Limb (tissue), 2 donors: ENCODE results near the gene SRPK2.
"Not testable (repeated sequence)": the region's sequence is repeated elsewhere in the genome, so short reads cannot be mapped to it uniquely, and the experiment has no call there.

ENCODE experiments used
- DNase-seq, 2 donors: peaks; one replicate each; pipeline ENCODE4 v3.0.0-alpha.2; 2016; ENCODE audit errors: extremely low spot score in 2 of 2

SRPK2 gene

DNA sequence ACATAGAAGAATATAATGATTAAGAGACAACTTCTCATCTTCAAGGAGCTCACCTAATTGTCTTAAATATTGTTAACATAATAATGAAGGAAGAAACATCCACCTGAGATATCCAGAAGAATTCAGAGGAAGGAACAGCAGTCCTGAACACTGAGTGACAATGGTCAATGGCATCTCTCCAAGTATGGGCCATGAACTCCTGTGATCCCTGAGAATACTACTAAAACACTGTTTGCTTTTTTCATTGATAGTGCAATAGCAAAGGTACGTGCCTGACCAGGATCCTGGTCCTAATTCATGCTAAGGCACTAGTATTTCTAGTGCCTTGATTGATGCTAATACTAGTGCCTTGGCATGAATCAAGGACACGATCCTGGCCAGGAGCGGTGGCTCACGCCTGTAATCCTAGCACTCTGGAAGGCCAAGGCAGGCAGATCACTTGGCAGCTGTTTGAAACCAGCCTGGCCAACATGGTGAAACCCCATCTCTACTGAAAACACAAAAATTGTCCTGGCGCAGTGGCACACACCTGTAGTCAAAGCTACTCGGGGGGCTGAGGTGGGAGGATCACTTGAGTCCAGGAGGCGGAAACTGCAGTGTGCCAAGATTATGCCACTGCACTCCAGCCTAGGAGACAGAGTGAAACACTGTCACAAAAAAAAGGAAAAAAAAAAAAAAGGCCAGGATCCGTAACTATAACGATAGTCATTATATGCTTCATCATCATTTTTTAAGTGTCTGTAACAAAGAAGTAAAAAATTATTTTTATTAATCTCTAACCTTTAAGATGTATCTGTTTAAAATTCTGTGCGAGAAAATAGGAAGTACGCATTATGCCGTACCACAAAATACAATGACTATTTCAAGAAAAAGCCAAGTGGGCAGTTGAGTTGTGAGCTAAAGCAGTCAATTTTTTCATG, 49.1 kb downstream of the SRPK2 start:
- no peak for DNase-seq

DNA sequence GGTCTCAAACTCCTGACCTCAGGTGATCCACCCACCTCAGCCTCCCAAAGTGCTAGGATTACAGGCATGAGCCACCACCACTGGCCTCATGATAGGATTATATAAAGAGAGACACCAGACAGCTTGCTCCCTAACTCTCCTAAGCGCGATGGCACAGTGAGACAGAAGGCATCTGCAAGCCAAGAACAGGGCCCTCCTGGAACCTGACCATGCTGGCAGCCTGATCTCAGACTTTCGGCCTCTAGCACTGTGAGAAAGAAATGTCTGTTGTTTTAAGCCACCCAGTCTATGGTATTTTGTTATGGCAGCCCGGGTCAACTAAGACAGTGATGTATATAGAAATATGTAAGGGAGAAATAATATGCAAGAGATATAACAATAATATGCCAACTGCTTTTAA, 51.2 kb downstream of the SRPK2 start:
- DNase-seq, result no peak

DNA sequence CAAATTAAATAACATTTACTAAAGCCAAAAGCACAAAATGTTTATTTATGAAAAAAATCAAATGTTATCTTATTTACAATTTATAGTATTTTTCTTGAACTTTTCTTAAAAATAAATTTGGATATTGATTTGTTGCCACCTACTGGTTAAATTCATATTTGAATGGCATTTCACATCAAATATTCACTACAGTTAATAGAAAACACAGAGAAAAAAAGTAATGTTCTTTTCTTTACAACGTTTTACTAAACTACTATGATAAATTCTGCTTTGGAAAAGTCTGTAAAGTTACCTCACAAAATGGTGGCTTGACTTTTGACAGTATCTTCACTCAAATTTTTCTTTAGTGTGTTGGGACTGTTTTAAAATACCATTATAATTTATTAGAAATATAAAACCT, 52.7 kb downstream of the SRPK2 start:
- DNase-seq, result no peak

DNA sequence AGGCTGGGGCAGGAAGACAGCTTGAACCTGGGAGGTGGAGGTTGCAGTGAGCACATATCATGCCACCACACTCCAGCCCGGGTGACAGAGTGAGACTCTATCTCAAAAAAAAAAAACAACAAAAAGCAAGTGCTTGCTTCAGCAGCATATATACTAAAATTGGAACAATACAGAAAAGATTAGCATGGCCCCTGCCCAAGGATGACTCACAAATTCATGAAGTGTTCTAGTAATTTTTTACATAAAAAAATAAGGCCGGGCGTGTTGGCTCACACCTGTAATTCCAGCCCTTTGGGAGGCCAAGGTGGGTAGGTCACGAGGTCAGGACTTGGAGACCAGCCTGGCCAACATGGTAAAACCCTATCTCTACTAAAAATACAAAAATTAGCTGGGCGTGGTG, 56.1 kb downstream of the SRPK2 start:
- DNase-seq, result not testable (repeated sequence)

DNA sequence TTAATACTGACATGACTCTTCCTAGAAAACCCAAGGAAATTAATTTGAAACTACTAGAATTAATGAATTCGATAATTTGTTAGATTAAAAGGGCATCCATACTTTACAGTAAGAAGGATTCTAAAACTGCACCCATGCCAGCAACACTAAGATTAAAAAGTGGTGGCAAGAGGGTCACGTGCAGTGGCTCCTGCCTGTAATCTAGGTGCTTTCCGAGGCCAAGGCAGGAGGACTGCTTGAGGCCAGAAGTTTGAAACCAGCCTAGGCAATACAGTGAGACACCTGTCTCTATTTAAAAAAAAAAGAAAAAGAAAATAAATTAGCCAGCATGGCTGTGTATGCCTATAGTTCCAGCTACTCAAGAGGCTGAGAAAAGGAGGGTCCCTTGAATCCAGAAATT, 58.2 kb downstream of the SRPK2 start:
- no peak for DNase-seq

DNA sequence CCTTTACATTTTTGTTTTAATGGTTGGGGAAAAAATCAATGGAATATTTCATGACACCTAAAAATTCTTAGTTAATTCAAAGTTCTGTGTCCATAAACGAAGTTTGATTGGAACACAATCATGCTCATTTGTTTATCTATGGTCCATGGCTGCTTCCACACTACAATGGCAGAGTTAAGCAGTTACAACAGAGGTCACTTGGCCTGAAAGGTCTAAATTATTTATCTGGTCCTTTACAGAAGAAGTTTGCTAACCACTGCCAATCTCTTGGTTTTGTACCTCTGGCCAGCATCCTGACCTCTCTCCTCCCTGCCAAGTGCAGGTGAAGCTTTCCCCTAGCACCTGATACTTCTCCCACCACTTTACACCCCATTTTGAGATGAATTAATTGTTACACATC, 61.5 kb downstream of the SRPK2 start:
- DNase-seq, result no peak

DNA sequence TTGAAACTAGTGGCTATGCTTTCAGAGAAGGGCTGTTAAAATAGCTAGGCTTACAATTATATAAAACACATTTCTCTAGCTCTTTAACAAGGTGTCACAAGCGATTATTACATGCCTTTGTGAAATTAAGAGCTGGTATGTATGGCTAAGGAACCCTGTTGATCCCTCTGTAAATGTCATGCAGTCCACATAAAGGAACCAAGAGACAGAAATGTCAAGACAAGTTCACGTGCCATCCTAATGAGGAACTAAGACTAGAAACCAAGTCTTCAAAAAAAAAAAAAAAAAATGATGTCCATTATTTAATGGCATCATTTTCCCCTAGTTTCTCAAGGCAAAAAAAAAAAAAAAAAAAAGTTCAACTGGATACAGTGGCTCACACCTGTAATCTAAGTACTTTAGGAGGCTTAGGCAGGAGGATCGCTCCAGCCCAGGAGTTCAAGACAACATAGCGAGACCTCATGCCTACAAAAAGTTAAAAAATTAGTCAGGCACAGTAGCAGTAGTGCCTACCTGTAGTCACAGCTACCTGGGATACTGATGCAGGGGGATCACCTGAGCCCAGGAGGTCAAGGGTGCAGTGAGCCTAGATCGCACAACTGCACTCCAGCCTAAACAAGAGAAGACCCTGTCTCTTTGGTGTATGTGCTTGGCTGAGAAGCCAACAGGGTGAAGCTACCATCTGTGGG, 63.4 kb downstream of the SRPK2 start:
- DNase-seq, result no peak

DNA sequence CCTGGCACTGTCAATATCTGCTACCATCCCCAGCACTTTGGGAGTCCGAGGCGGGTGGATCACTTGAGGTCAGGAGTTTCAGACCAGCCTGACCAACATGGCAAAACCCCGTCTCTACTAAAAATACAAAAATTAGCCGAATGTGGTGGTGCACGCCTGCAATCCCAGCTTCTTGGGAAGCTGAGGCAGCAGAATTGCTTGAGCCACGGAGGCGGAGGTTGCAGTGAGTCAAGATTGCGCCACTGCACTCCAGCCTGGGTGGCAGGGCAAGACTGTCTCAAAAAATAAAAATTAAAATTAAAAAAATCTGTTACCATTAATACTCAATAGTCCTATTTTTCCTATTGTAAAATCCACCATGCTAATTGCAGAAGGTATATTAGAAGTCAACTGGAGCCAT, 64.1 kb downstream of the SRPK2 start:
- not testable (repeated sequence) for DNase-seq

DNA sequence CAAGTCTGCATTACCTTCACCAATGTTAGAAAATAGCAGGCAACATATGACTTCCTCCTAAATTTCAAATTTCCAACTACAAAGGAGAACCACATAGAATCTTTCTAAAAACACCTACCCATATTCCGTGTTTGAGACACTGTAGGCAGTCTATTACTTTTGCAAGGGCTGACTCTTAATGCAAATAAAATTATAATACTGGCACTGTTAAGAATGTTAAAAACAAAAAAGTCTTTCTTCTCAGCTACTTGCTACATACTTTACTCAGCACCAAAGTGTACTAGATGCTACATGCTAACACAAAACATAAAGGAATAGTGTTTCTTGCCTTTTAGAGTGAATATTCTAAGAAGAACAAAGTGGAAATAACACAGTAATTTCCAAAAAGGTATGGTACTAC, 65.4 kb downstream of the SRPK2 start:
- no peak for DNase-seq

DNA sequence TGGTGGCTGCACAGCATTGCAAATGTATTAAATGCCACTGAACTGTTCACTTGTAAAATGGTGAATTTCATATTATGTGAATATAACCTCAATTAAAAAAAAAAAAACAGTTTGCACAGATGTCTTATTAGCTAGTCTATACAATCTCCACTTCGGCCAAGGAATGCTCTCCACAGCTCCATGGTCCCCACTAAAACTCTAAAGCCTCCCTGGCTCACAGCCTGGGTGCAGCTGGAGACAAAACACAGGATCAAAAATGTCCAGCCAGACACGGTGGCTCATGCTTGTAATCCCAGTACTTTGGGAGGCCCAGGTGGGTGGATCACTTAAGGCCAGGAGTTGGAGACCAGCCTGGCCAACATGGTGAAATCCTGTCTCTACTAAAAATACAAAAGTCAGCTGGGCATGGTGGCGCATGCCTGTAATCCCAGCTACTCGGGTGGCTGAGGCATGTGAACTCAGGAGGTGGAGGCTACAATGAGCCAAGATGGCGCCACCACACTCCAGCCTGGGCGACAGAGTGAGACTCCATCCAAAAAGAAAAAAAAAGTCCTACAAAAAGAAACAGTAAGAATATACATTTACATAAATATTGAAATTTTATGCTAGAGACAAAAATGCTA, 66.0 kb downstream of the SRPK2 start:
- no peak for DNase-seq

DNA sequence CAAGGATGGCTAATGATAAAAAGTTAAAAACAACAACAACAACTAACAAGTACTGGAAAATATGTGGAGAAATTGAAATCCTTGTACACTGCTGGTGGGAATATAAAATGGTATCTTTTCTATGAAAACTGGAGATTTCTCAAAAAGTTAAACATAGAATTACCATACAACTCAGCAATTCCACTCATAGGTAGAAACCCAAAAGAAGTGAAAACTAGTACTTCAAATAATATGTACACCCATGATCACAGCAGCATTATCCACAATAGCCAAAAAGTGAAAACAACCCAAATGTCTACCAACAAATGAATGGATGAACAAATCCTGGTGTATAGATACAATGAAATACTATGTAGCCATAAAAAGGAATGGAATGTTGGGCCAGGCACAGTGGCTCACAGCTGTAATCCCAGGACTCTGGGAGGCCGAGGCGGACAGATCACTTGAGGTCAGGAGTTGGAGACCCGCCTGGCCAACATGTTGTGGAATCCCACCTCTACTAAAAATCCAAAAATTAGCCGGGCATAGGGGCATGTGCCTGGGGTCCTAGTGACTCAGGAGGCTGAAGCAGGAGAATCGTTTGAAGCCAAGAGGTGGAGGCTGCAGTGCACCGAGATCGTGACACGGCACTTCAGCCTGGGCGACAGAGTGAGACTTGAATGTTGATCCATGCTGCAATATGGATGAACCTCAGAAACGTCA, 66.8 kb downstream of the SRPK2 start:
- no peak for DNase-seq

DNA sequence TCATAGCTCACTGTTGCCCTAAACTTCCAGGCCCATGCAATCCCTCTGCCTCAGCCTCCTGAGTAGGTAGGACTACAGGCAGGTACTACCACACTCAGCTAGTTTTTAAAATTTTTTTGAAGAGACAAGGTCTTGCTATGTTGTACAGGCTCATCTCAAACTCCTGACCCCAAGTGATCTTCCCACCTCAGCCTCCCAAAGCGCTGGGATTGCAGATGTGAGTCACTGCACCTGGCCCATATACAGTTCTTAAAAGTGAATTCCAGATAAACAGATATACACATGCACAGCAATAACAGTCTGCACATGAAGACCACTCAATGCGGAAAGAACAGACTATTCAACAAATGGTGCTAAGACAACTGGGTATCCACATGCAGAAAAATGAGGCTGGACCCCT, 67.8 kb downstream of the SRPK2 start:
- no peak for DNase-seq

DNA sequence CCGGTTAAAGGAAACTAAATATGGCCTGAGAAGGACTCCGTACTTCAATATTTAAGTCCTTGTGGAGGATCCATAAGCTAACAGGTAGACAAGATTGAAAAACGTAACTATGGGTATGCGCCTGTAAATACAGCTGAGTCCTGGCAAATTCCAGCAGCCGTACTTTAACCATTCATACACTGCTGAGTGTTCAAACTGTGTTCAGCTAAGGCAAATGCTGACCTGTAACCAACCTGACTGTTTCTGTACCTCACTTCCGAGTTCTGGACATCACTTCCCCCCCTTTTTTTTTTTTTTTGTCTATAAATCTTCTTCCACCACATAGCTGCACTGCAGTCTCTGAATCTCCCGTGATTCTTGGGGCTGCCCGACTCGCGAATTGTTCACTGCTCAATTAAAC, 69.1 kb downstream of the SRPK2 start:
- DNase-seq, result no peak

DNA sequence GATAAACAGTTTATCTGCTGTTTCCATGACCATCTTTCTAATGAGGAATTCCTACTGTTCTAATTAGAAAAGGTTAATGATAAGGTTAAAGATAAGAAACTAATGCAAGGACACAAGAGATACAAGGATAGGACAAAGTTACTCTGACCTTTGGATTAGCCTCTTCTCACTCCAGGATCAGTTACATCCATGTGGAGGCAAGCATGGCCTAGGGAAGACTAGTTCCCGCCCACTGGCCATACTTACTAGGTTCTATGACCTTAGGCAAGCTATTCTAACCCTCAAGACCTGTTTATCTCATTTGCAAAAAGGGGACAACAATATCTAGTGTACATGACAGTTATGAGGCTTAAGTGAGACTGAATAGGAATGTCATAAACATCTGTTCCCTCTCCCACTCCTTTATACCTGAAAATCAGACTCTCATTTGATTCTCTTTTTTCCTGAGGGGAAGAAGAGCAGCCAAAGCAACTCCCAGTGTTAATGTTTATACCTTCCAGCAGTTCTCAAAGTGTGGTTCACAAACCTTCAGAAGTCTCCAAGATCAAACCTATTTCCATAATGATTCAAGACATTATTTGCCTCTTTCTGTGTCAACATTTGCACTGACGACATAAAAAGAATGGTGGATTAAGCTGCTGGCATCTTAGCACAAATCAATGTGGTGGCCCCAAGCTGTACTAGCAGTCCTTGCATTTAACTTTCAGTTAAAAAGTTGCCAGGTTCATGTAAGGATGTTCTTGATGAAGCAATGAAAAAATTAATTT, 72.0 kb downstream of the SRPK2 start:
- no peak for DNase-seq

DNA sequence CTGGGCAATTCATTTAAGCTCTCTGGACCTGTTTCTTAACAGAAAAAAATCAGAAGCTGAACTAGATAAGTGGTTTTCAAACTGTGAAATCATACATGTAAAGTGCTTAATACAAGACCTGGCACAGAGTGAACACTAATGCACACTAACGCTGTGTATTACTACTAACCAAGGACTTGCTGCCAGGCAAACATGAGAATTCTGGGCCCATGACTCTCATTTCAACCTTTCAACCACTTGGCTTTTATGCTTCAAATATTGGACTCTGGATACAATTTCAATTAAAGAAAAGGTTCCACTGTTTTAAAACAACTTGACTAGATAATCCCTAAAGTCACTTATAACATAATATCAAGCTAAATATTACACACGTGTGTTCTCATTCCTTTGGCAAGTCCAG, 73.4 kb downstream of the SRPK2 start:
- DNase-seq, result no peak

DNA sequence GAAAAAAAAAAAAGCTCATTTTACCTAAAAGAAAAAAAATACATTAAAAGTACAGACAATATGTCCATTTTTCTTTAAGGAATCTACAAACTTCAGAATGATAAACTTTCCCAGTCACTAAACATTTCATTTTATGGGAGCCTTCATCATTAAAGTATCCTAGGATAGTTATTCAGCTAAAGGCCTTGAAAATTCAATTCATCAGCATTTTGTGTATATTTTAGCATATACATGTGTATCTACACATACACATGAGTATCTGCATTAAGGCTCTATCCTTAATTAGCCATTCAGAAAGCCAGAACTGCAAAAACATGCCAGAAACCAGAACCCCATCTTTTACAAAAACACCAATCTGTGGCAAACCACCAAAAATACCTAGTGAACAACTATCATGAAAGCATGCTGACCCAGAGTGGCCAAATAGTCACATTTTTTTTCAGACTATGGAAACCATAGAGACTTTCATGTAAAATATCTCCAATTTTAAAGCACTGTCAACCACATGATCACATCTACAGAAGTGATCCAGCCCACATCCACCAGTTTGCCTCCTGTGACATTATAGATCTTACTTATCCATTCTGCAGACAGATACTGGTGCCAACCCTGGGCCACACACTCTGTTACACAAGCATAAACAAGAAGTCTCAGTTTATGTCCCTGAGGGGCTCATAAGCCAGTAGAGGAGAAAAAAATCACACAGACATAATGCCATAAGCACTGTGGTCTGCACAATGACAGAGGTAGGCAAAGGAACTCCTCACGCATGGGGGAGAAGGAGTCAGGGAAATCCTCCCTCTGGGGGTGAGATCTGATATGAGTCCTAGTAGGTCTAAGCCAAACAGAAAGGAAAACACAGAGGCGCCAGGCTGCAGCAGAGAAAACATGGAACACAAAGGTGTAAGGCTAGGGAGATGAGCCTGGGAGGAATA, 79.2 kb downstream of the SRPK2 start:
- no peak for DNase-seq

DNA sequence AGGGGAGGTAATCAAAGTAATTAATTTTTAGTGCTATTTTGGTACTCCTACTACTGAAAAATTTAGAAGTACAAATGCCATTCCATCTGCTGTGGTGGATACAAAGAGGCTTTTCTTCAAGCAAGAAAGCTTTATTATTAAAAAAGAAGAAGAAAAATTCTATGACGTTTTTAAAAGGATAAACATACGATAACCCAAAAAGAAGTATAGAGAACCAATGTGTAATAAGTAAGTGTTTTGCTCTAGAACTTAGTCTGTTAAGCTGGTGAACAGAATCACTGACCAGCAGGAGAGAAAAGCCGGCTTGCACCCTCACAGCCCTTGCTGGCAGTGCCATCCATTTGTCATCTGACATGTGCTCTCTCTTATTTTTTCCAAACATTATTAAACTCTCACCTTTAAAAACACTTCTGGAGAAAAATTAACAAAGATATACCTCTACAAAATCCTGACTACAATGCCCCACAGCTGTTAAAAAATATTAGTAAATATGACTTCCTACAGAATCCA, 81.5 kb downstream of the SRPK2 start:
- DNase-seq, result no peak

DNA sequence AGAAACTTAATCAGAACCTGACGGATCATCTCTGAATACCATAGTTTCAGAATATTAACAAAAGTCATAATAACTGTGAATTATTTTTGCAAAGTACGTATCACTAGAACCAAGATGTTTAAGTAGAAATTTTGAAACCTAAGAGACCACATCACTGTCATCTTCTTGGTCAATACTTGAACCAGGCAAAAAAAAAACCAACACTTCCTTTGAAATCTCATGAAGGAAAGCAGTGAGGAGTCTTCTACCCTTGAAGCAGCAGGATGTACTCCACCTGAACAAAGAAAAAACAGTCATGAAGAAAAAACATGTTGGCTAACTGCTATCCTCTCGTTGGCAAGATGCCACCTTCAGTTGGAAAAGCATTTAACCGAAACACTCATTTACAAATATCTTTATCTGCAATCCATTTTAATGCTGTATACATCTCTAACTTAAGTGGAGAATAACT, 82.4 kb downstream of the SRPK2 start:
- DNase-seq, result no peak

DNA sequence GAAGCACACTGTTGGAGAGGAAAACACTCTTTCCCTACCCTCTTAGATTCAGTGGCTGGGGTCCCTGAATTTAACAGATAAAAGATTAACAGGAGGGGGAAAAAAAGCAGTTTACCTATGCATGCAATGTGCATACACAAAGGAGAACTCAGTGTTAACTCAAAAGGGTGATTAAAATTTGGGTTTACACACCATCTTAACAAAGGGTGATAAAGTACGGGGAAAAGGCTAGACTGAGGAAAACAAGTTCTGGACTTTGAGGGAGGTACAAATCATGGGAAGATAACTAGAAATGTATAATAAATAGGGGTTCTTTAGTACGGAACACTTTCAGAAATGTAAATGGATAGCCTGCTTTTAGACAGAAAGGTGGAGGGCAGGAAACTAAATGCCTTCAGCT, 83.1 kb downstream of the SRPK2 start:
- DNase-seq, result no peak
